Activated effector memory CD4-positive, alpha-beta T cell treated with anti-CD3 and anti-CD28 coated beads, Interleukin-2, amount 50 U/mL, for 16 hours (primary cell): Measurements from ENCODE around the gene SEMA3D.

Source experiments
- DNase-seq: peaks from one replicate; pipeline ENCODE4 v3.0.0-alpha.2; 2020

The SEMA3D gene

GRCh38 chr7:85186521-85187241 lies at the start of gene SEMA3D:
Gene SEMA3D (minus strand): TSS chr7:85187056. CDS start chr7:85121891, 65,165 bp downstream.
- no peak for DNase-seq

- no peak for DNase-seq
Measured at GRCh38 chr7:85234730-85235129, 47.9 kb upstream of the SEMA3D start.

- no peak for DNase-seq
Measured at GRCh38 chr7:85232068-85232467, 45.2 kb upstream of the SEMA3D start.

GRCh38 chr7:85230623-85231022 lies 43.8 kb upstream of the SEMA3D start:
- DNase-seq, result no peak

GRCh38 chr7:85229544-85229943 lies 42.7 kb upstream of the SEMA3D start:
- no peak for DNase-seq

- DNase-seq, result no peak
Measured at GRCh38 chr7:85226361-85227085, 39.7 kb upstream of the SEMA3D start.

GRCh38 chr7:85224171-85224570 lies 37.3 kb upstream of the SEMA3D start:
- DNase-seq, result no peak

GRCh38 chr7:85222522-85222921 lies 35.7 kb upstream of the SEMA3D start:
- DNase-seq, result no peak

GRCh38 chr7:85221796-85222195 lies 34.9 kb upstream of the SEMA3D start:
- DNase-seq, result no peak

- DNase-seq, result no peak
Measured at GRCh38 chr7:85220651-85221050, 33.8 kb upstream of the SEMA3D start.

- no peak for DNase-seq
Measured at GRCh38 chr7:85220023-85220422, 33.2 kb upstream of the SEMA3D start.

- DNase-seq, result no peak
Measured at GRCh38 chr7:85217085-85217484, 30.2 kb upstream of the SEMA3D start.

- no peak for DNase-seq
Measured at GRCh38 chr7:85215098-85215497, 28.2 kb upstream of the SEMA3D start.

- no peak for DNase-seq
Measured at GRCh38 chr7:85213500-85213899, 26.6 kb upstream of the SEMA3D start.

GRCh38 chr7:85205754-85206153 lies 18.9 kb upstream of the SEMA3D start:
- DNase-seq, result no peak

GRCh38 chr7:85204496-85204895 lies 17.6 kb upstream of the SEMA3D start:
- DNase-seq, result no peak

- DNase-seq, result no peak
Measured at GRCh38 chr7:85204061-85204460, 17.2 kb upstream of the SEMA3D start.

GRCh38 chr7:85201209-85201608 lies 14.4 kb upstream of the SEMA3D start:
- no peak for DNase-seq

GRCh38 chr7:85196696-85197095 lies 9.8 kb upstream of the SEMA3D start:
- no peak for DNase-seq

GRCh38 chr7:85191383-85191782 lies 4.5 kb upstream of the SEMA3D start:
- no peak for DNase-seq

- no peak for DNase-seq
Measured at GRCh38 chr7:85186083-85186520, 754 bp downstream of the SEMA3D start.

- DNase-seq, result no peak
Measured at GRCh38 chr7:85185424-85186082, 1.3 kb downstream of the SEMA3D start.

- DNase-seq, result no peak
Measured at GRCh38 chr7:85184599-85185423, 2.0 kb downstream of the SEMA3D start.
